B cell (primary cell): ENCODE measurements around the gene TMED6. TPM values are rescaled to one million over a fixed set of nuclear protein-coding genes. Genes with fewer than 3 reads are reported as not detected.

Experiments
- ATAC-seq: fragments of 200-7000 bp; cut with Tn5 transposase; one replicate; pipeline ENCODE4 v1.10.0; 2021; ENCODE audit warnings: low read depth, mild to moderate bottlenecking, moderate number of reproducible peaks, moderate library complexity
- CTCF ChIA-PET: fragments of 350-600 bp; sonication (Branson Sonifier 250); formaldehyde crosslinking; loops from one replicate; lab custom pipeline; 2021; ENCODE audit warnings: antibody characterized with exemption, inconsistent platforms; lab: Charles Lee
- POLR2A ChIA-PET: fragments of 350-600 bp; sonication (Branson Sonifier 250); formaldehyde crosslinking; loops from one replicate; lab custom pipeline; 2021; ENCODE audit warnings: antibody characterized with exemption; lab: Charles Lee
- DNase-seq: peaks from one replicate; pipeline ENCODE4 v3.0.0; 2013
- H2AFZ ChIP-seq: 2 replicates; pipeline ENCODE4 v1.6.1; 2012; ENCODE audit warnings: mild to moderate bottlenecking, low read depth, low read length; ENCODE audit not compliant: insufficient read depth, poor library complexity, severe bottlenecking
- H3K27ac ChIP-seq, 2 donors: 1 replicate in 1 of 2; 2 replicates in 1 of 2; pipeline ENCODE4 v1.5.1; 2012 to 2013; ENCODE audit warnings: low read length in 2 of 2, mild to moderate bottlenecking in 2 of 2, moderate library complexity in 1 of 2
- H3K27me3 ChIP-seq, 4 experiments: fragments of 200-600 bp in 1 of 4; sonication (generic) in 1 of 4; replicated peaks in 1 of 4; 1 replicate in 2 of 4; 2 replicates in 2 of 4; pipeline versions ENCODE4 v1.6.1 to v1.7.0; 2013 to 2016; ENCODE audit warnings: low read length in 3 of 4, mild to moderate bottlenecking in 2 of 4, mixed read lengths in 1 of 4, moderate library complexity in 1 of 4; ENCODE audit not compliant: insufficient read depth in 4 of 4, control insufficient read depth in 3 of 4; ENCODE audit errors: control extremely low read depth in 1 of 4
- H3K36me3 ChIP-seq, 2 experiments: replicated peaks in 1 of 2; 1 replicate in 1 of 2; 2 replicates in 1 of 2; pipeline versions ENCODE4 v1.6.1 to v1.7.1; 2013; ENCODE audit warnings: low read length in 1 of 2; ENCODE audit not compliant: insufficient read depth in 2 of 2, control insufficient read depth in 1 of 2; ENCODE audit errors: control extremely low read depth in 1 of 2, extremely low read depth in 1 of 2
- H3K4me1 ChIP-seq, 2 donors: fragments of 200-600 bp in 1 of 2; sonication (generic) in 1 of 2; 1 replicate in 1 of 2; 2 replicates in 1 of 2; pipeline versions ENCODE4 v1.5.1 to v1.6.1; 2013 to 2017; ENCODE audit warnings: low read length in 2 of 2; ENCODE audit not compliant: control insufficient read depth in 2 of 2, insufficient read depth in 2 of 2
- H3K4me2 ChIP-seq: replicated peaks from 2 replicates; pipeline ENCODE3; 2012; ENCODE audit warnings: mild to moderate bottlenecking, low read depth, low read length; ENCODE audit not compliant: poor library complexity, severe bottlenecking
- H3K4me3 ChIP-seq, 5 experiments: fragments of 200-600 bp in 1 of 5; sonication (generic) in 1 of 5; 1 replicate in 3 of 5; 2 replicates in 2 of 5; pipeline versions ENCODE4 v1.5.1 to v1.7.0; 2011 to 2016; ENCODE audit warnings: low read length in 4 of 5, mild to moderate bottlenecking in 4 of 5, low read depth in 2 of 5, control low read depth in 1 of 5, moderate library complexity in 1 of 5; ENCODE audit not compliant: insufficient read depth in 1 of 5; ENCODE audit errors: control extremely low read depth in 1 of 5, extremely low read depth in 1 of 5
- H3K79me2 ChIP-seq: fragments of 200-600 bp; sonication (generic); one replicate; pipeline ENCODE4 v1.6.0; 2016; ENCODE audit warnings: low read length; ENCODE audit not compliant: control insufficient read depth, insufficient read depth
- H3K9ac ChIP-seq: fragments of 200-600 bp; sonication (generic); 2 replicates; pipeline ENCODE4 v1.6.1; 2017; ENCODE audit warnings: mild to moderate bottlenecking, low read length, moderate library complexity
- H3K9me3 ChIP-seq, 3 donors: one replicate each; pipeline versions ENCODE4 v1.6.1 to v1.7.1; 2013; ENCODE audit warnings: low read length in 2 of 3; ENCODE audit not compliant: control insufficient read depth in 2 of 3, insufficient read depth in 1 of 3; ENCODE audit errors: control extremely low read depth in 1 of 3
- H4K20me1 ChIP-seq: 2 replicates; pipeline ENCODE4 v1.6.0; 2012; ENCODE audit warnings: mild to moderate bottlenecking, low read length; ENCODE audit not compliant: insufficient read depth, control insufficient read depth, poor library complexity, severe bottlenecking
- H3K27ac Mint-ChIP-seq: one replicate; pipeline ENCODE4 v1.8.0; 2021; ENCODE audit warnings: mixed read lengths
- H3K27me3 Mint-ChIP-seq: one replicate; pipeline ENCODE4 v1.8.0; 2021; ENCODE audit warnings: mixed read lengths
- H3K4me1 Mint-ChIP-seq: one replicate; pipeline ENCODE4 v1.8.0; 2021; ENCODE audit warnings: mixed read lengths
- H3K4me3 Mint-ChIP-seq: one replicate; pipeline ENCODE4 v1.8.0; 2021; ENCODE audit warnings: mixed read lengths
- H3K9me3 Mint-ChIP-seq: one replicate; pipeline ENCODE4 v1.8.0; 2022; ENCODE audit warnings: mixed read lengths; ENCODE audit not compliant: insufficient read depth
- EZH2 ChIP-seq: IDR thresholded peaks from 2 replicates; pipeline ENCODE4 v1.6.1; 2012; ENCODE audit warnings: borderline replicate concordance, low read depth, mild to moderate bottlenecking, moderate library complexity, low read length; ENCODE audit not compliant: insufficient read depth, poor library complexity, severe bottlenecking
- WGBS: methylation state at CpG from one replicate; pipeline ENCODE4 v1.1.5; 2013; ENCODE audit warnings: missing lambda C conversion rate; ENCODE audit not compliant: insufficient coverage; 5-methylcytosine and 5-hydroxymethylcytosine counted together
- intact Hi-C: fragments of 100-400 bp; cut with micrococcal nuclease; formaldehyde crosslinking; loops from one replicate; pipeline ENCODE4 v1.10.0; 2022
- polyA plus RNA-seq: library from polyadenylated mRNA; depleted of rRNA; stranded (reverse); fragments of >200 nt; gene quantifications from 2 replicates; pipeline ENCODE4 v1.2.3, GENCODE V29; 2012
- total RNA-seq, 2 donors: library from RNA; stranded (reverse); fragments of 120-200 nt in 1 of 2; gene quantifications; 1 replicate in 1 of 2; 2 replicates in 1 of 2; pipeline versions ENCODE4 v1.2.3 to v1.2.4, GENCODE V29; 2013 to 2022
- TF ChIP-seq, protein P1 (sequence below): fragments of 200-600 bp; IDR thresholded peaks from one replicate; pipeline ENCODE4 v1.8.0; 2022; ENCODE audit warnings: antibody characterized with exemption, mild to moderate bottlenecking

Gene TMED6
- total and polyA plus RNA-seq, 2 donors (not counting 1 experiment from before 2014, with no cell fraction given) = 0.78 to 4.5 TPM

DNA sequence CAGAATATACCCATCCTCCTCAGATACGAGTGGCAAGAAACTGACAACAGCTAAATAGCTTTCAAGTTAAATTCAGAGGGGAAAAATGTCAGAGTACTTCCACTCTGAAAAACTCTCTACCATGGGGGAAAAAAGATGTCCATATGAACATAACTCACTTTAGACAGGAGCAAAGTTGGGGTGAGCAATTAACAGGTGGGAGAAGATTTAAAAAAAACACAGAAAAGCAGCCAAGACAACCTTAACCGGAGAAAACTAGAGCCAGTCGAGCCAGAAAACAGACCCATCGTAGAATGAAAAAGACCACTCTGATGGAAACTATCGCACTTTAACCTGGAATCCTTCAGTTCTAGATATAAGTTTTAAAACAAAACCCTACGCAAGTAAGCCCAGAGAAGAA is 33.4 kb upstream of the TMED6 start:
- H3K9ac ChIP-seq = peak overlapping the region; percentile 71
- intact Hi-C loops = loop anchor here (2.0 kb wide), 2 partner anchors 14 to 54 kb away; partner anchors contain the start of gene PDF
- no peak for DNase-seq
- Mint-ChIP-seq H3K27ac (peak overlapping the region; percentile 85), H3K27me3 (no peaks in the 10 kb centered on the region), H3K4me3 (peak overlapping the region; percentile 76), H3K9me3 (no peaks in the 10 kb centered on the region), H3K4me1 (peaks cover 38% of the 10 kb centered on the region)
- TF ChIP-seq EZH2 = no peak
- TF ChIP-seq, protein P1, sequence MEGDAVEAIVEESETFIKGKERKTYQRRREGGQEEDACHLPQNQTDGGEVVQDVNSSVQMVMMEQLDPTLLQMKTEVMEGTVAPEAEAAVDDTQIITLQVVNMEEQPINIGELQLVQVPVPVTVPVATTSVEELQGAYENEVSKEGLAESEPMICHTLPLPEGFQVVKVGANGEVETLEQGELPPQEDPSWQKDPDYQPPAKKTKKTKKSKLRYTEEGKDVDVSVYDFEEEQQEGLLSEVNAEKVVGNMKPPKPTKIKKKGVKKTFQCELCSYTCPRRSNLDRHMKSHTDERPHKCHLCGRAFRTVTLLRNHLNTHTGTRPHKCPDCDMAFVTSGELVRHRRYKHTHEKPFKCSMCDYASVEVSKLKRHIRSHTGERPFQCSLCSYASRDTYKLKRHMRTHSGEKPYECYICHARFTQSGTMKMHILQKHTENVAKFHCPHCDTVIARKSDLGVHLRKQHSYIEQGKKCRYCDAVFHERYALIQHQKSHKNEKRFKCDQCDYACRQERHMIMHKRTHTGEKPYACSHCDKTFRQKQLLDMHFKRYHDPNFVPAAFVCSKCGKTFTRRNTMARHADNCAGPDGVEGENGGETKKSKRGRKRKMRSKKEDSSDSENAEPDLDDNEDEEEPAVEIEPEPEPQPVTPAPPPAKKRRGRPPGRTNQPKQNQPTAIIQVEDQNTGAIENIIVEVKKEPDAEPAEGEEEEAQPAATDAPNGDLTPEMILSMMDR = no peak
- H3K9me3 ChIP-seq = no peaks in the 10 kb centered on the region
- ChIA-PET CTCF (interaction anchor here (0.5 to 2.5 kb wide), 8 partner anchors 9 to 72 kb away, joined by 3 to 9 read pairs (median 4); partner anchors contain the start of genes COG8 and NIP7), POLR2A (interaction anchor here (1.1 kb wide), 1 partner anchor 342 kb away, joined by 3 read pairs; the partner anchor contains the start of gene NQO1)
- no peaks in the 10 kb centered on the region for H4K20me1 ChIP-seq
- peaks cover 39 to 40% of the 10 kb centered on the region in 2 donors for H3K4me1 ChIP-seq
- H3K36me3 ChIP-seq = peaks cover 7 to 38% of the 10 kb centered on the region in 2 experiments
- H3K4me3 ChIP-seq = peak overlapping the region; percentile 51 to 70 (median 64)
- H2AFZ ChIP-seq = peak overlapping the region; percentile 85
- H3K27me3 ChIP-seq = no peaks in the 10 kb centered on the region
- peak overlapping the region; percentile 72 for H3K4me2 ChIP-seq
- no peak for ATAC-seq
- peaks cover 62% of the 10 kb centered on the region for H3K79me2 ChIP-seq
- WGBS = 1% methylated on average over 5 of the region's 6 CpGs
- peak overlapping the region; percentile 43 to 87 for H3K27ac ChIP-seq

DNA sequence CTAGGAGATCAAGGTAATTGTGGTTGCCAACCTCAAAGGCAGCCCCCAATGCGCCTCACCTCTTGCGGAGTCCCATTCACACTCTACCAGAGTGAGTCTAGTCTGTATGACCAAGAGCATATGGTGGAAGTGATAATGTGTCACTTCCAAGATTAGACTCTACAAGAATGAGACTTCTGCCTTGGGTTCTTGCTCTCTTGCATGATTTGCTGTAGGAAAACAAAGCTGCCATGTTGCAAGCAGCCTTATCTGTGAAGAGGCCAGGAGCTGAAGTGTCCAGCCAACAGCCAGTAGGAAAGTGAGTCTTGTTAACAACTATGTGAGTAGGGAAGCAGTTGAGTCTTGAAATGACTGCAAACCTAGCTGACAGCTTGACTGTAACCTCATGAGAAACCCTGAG is 30.8 kb upstream of the TMED6 start:
- WGBS = no CpG with 5 or more reads among the region's 2 CpGs
- ChIA-PET POLR2A (interaction anchor here (0.6 to 1.3 kb wide), 2 partner anchors 14 to 277 kb away, joined by 3 to 4 read pairs; no protein-coding TSS in a partner anchor), CTCF (interaction anchor here (1.0 kb wide), 1 partner anchor 13 kb away, joined by 4 read pairs; no protein-coding TSS in a partner anchor)
- Mint-ChIP-seq H3K27me3 (no peaks in the 10 kb centered on the region), H3K4me1 (peaks cover 53% of the 10 kb centered on the region), H3K9me3 (no peaks in the 10 kb centered on the region), H3K27ac (peak overlapping the region; percentile 67), H3K4me3 (peak overlapping the region; percentile 49)
- Histone ChIP-seq H3K4me2 (no peak overlapping the region), H2AFZ (no peak overlapping the region), H3K36me3 (peaks cover 9 to 52% of the 10 kb centered on the region in 2 experiments), H3K4me1 (peaks cover 39 to 40% of the 10 kb centered on the region in 2 donors), H3K79me2 (peaks cover 65% of the 10 kb centered on the region), H3K4me3 (no peak overlapping the region), H3K9me3 (no peaks in the 10 kb centered on the region), H4K20me1 (no peaks in the 10 kb centered on the region), H3K9ac (no peak overlapping the region), H3K27ac (peak overlapping the region in 1 of 2 donors; percentile 62), H3K27me3 (no peaks in the 10 kb centered on the region)
- intact Hi-C loops = no loop called here
- no peak for ATAC-seq
- DNase-seq = no peak
- TF ChIP-seq, protein P1 = no peak
- TF ChIP-seq EZH2 = no peak
